GM19324 (cell line): ENCODE results near the gene MS4A4E.
"Not testable (repeated sequence)": the region's sequence is repeated elsewhere in the genome, so short reads cannot be mapped to it uniquely, and the experiment has no call there.

Experiments used
- ATAC-seq: cut with Tn5 transposase; IDR thresholded peaks from one replicate; pipeline ENCODE4 v1.9.1; 2021; ENCODE audit warnings: mild to moderate bottlenecking, moderate library complexity; ENCODE audit not compliant: unreplicated experiment, low FRiP score

The MS4A4E gene

DNA sequence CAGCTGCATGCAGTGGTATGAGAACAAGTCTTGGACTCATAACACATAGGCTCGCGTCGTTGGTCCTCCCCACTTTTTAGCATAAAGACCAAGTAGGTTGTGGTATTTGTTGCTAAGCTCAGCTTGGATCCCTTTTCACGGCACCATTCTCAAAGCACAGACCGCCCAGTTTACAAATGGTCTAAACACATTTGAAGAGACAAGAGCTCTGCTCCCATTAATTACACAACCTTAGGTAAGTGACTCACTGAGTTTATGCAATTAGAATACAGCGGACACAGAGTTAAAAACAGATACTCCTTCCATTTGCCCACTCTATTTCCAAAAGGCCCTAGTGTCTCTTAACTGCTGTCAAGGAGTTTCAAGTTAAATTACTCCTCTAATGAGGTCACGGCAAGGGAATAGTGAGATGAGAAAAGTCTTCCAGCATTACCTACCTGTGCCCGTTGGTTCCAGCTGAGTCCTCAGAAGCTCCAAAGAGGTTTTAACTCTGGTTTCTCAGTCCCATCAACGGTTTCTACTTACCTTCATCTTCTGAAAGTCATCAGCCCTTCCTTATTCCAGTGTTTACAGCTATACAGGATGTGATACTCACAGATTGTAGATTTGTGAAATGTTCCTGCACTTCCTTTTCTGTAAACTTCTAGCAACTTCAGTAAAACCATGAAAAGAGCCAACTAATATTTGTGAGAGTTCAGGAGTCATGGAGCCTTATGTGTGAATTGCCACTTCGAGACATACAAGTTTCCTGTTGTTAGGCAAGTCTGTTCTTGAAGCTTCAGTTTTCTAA is 60.2 kb downstream of the MS4A4E start, which contains the start of gene MS4A6A:
MS4A6A (minus strand) TSS at position 543 of the 790 bp plus-strand sequence. CDS start 1,356 bp downstream, outside the sequence.
- no peak for ATAC-seq

DNA sequence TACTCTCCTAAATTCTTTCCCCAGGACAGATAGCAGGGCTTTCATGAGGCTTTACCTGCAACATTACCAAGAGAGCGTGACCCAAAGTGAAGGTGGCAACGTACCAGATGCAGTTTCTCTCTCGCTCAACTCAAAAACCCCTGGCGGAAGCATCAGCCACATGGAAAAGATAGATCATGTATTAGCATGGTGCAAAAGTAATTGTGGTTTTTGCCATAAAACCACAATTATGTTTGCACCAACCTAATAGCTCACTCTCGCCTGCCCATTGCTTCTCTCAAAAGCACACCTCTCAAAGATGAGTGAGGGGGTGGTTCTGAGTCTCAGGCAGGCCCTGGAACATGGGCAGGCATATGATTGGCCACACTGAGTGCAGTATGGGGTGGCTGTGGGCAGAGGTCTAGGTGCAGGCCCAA is 67.1 kb downstream of the MS4A4E start:
- no peak for ATAC-seq

DNA sequence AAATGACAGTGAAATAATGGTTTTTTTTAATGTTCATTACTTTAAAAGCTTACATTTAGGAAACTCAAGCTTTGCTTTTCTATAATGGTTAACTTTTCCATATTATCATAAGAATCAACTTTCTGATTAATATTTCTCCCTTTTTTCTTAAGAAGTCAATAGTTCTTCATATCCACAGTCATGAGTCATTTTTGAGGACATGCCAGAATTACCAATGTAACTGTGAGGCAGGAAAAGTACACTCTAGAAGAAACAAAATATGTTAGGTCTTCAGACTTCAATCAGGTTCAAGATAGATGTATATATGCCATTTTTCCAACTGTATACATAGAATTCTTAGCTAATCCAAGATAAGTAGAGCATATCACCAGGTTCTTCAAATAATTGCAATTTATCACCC is 70.9 kb downstream of the MS4A4E start:
- ATAC-seq: no peak

DNA sequence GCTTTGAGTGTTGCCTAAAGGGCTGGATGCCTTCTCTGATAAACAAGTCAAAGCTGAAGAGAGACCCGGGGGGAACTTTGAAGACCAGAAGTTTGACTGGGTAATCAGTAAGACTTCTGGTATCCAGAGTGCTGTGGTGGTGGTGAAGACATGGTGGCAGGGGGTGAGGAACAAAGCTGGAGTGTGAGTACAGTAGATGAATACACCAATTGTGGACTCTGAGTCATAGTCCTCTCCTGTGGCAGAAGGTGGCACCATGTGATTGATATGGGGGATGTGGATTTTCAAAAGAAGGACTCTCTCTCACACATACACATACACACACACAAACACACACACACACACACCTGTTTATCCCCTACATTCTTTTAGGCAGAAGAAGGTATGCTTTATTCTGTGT is 72.4 kb downstream of the MS4A4E start:
- no peak for ATAC-seq

DNA sequence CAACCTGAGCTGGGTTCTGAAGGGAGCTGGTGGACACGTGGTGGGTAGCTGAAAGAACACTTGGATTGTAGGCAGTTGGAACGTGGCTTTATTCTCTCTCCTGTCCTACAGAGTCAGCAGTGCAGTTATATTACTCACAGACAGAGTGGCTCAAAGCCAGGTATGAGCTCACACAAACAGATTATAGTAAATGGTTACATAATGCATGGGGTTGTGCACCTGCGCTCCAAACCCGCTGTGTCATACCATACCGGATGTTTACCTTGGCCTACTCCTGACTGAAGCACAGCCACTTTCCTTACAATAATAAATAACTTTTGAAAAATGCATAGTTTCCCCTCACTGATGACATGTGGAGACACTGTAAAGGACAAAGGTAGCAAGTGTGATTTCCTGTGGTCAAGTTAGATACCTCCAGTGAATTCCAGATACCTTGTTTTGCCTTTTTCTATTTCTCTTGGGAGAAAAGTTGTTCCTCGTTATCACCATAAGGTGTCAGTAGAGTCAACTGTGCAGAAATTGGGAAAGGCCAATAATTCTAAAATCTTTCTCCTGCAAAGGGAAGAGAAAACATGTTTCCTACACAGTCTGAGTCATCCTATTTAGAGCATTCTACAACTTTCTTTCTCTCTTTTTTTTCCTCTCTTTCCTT is 73.5 kb downstream of the MS4A4E start:
- no peak for ATAC-seq

DNA sequence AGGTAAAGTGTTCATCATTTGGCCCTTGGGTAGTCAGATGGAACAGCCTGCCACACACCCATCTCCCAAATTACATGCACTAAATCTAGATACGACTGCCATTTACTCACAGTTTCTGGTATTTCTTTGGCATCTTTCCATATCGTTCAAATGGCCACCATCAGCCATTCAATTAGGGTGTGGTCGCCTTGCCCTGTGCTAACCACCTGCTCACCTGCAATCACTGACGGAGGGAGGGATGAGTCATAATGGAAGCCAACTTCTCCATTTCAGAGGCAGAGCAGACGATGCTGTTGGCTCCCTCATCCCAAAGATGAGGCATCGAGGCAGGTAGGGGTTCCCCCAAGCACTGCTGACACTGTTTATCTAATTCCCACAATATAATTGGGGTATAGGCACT is 74.6 kb downstream of the MS4A4E start:
- ATAC-seq: no peak

DNA sequence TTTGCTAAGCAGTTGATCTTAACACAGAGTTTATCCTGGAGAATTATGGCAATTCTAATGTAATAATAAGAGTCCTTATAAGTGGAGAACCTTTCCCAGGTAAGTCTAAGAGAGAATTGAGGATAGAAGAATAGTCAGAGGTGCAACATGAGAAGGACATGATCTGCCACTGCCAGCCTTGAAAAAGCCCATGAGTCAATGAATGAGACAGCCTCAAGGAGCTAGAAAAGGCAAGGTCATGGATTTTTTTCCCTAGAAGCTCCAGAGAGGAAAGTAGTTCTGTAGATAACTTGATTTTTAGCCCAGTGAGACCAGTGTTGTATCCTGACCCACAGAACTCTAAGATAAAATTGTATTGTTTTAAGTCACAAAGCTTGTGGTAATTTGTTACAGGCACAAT is 77.0 kb downstream of the MS4A4E start:
- ATAC-seq: no peak

DNA sequence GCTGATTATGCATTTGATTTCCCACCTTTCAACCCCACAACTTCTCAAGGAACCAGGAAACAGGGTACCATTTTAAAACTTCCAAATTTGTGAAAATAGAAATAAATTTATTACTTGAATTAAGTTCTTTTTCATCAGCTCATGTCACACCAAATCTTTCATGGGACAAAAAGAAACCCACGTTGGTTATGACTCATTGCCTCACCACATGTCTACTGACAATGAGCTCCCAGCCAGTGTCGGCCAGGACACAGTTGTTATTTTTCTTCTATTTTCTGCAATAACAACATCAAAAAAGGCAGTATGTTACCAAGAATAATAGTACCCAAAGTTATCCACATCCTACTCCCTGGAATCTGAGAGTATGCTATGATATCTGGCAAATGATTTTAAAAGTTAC is 77.4 kb downstream of the MS4A4E start:
- no peak for ATAC-seq

DNA sequence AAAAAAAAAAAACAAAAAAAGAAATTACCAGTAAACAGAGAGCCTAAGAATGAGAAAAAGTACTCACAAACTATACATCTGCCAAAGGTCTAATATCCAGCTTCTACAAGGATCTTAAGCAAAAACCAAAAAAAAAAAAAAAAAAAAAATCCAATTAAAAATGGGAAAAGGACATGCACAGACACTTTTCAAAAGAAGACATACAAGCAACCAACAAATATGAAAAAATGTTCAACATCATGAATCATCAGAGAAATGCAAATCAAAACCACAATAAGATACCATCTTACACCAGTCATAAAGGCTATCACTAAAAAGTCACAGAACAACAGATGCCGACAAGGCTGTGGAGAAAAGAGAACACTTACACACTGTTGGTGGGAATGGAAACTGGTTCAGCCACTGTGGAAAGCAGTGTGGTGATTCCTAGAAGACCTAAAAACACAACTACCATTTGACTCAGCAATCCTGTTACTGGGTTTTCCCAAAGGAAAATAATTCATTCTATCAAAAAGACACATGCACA is 78.3 kb downstream of the MS4A4E start:
- ATAC-seq: no peak

DNA sequence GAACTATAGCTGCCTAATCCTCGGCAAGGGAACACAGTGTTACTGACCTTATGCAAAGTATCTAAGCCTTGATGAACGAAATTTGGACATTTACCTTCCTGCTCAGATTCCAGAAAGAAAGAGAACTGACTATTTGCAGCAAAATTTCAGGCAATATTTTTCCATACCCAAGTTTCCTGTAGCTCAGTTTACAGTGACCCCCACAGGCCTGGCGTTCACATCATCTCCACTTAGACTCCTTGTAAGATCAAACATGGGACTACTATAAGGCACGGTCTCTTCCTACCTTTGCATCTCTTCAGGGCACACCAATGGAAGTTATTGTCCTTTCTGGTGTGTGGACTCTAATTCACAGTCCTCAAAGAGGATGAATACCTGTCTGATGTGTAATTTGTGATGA is 81.2 kb downstream of the MS4A4E start:
- no peak for ATAC-seq

DNA sequence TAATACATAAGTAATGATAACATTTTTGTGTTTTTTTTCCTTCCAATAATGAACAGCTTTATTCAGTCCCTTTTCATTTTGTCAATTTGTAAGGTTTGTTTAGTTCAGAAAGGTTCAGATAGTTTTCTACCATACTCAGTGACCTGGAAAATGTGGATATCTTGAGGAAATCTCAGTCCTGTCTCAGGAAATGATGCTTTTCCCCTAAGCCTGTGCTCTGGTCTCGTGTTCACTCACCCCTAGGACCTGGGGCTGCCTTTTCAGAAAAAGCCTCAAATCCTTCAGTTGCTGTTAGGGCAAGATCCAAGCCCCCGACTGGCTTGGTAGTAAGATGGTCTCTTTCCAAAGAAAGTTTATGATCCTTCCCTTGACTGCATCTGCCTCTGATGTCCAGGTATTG is 81.8 kb downstream of the MS4A4E start:
- no peak for ATAC-seq

DNA sequence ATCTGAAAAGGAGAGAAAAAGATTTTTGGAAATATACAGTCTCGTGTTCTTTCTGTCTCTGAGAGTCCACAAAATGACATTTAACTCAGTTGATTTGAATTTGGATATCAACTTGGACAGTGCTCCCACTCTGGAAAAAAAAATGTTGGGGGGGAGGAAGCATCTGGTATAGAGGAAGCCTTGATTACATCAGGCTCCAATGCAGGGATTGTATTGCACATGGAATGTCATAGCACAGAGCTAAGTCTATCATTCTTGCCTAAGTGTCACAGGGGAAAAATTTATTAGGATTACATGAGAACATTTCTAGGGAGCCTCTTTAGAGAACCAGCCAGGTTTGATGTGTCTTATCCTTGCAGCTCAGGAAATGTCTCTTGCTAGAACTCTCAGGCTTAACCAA is 83.1 kb downstream of the MS4A4E start:
- ATAC-seq: no peak

DNA sequence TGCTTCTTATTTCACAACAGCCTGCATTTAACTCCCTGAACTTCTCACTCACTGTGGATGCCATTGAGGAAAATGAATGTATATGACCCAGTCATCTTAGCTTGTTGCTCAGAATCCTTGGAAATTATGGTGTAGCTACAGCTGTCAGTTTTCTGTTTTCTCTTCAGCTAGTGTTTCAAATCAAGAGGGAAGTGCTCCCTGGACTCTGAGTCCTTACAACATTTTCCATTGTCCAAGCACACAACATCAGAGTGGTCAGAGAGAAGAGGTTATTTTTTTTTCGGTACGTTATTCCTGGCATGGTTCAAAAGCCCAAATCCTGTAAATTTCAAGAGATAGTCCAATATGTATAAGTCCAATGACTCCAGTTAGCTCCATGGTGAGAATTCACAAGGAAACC is 83.7 kb downstream of the MS4A4E start:
- no peak for ATAC-seq

DNA sequence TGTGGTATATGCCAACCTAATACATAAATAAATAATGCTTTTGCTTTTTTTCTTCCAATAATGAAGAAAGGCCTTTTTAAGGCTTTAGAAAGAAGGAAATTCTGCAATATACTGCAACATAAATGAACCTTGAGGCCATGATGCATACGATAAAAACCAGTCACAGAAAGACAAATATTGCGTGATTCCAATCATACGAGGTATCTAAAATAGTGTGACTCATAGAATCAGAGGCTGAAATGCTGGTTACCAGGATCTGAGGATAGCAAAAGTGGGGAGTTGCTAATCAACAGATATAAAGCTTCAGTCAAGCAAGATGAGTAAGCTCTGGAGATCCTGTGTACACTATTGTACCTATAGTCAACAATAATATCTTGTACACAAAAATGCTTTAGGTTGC is 84.3 kb downstream of the MS4A4E start:
- ATAC-seq: no peak

DNA sequence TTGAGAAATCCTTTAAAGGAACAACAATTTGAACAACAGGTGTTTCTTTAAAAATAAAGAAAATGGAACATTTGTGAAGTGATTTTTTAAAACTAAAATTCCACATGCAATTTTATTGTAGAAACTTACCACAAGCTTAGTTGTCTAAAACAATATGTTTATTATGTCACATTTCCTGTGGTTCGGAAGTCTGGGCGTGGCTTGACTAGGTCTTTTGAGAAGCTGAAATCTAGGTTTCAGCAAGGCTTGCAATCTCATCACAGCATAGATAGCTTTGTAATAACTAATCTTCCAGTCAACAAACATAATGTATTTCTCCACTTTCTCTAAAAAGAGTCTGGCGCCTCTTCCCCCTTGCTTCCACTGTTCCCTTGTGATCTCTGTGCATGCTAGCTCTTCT is 87.0 kb downstream of the MS4A4E start:
- ATAC-seq: no peak

DNA sequence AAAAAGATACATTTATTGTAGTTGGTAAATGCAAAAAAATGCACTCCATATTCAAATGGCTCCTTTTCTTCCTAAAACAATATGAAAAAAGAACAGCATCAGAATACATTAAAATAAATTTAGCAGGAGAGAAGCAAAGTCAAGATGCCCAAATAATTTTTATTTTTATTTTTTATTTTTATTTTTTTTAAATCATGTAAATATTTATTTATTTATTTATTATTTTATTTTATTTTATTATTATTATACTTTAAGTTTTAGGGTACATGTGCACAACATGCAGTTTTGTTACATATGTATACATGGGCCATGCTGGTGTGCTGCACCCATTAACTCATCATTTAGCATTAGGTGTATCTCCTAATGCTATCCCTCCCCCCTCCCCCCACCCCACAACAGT is 90.2 kb downstream of the MS4A4E start:
- not testable (repeated sequence) for ATAC-seq

DNA sequence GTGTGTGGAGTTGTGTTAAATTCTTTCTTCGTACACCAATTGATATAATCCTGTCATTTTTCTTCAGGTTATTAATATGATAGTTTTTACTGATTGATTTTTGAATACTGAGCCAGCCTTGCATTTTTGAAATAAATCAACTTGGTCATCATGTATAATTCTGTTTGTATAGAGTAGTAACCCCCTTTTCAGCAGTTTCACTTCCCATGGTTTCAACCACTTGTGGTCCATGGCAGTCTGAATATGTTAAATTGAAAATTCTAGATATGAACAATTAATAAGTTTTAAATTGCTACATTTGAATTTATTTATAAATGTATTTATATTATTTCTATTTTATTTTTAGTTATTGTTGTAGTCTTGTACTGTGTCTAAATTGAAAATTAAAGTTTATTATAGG is 92.7 kb downstream of the MS4A4E start:
- no peak for ATAC-seq
